Esophagus squamous epithelium (tissue), 4 donors: ENCODE data around the gene PLEKHM3.

ENCODE experiments used
- POLR2A ChIP-seq, 4 donors: fragments of 450-650 bp; IDR thresholded peaks; one replicate each; pipeline ENCODE4 v1.6.1; 2017; ENCODE audit warnings: antibody characterized with exemption in 4 of 4, mild to moderate bottlenecking in 4 of 4, moderate library complexity in 3 of 4
- TF ChIP-seq, protein P1 (sequence below), 6 experiments: fragments of 450-650 bp in 4 of 6; fragments of 200-600 bp in 2 of 6; sonication (generic) in 2 of 6; IDR thresholded peaks; one replicate each; pipeline ENCODE4 v1.5.1; 2016 to 2019; ENCODE audit warnings: antibody characterized with exemption in 6 of 6, mild to moderate bottlenecking in 4 of 6, moderate library complexity in 4 of 6

DNA sequence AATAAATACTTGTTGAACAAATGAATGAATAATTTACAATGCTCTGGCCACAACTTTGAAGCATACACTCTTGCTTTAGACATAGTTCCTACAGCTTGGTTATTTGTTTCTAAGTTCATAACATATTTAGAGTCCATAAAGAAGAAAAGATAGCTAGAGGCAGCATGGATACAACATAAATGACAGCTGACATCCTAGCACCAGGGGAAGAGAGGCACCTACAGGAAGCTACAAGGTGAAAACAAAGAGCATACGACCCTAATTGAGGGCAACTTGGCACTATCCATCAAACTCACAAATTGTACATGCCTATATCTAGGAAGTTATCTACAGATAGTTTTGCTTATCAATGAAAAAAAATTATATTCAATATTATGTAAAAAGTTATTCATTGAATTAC is 88.9 kb downstream of the PLEKHM3 start:
- TF ChIP-seq POLR2A (IDR thresholded peaks at IDR 0.05): no peak
- TF ChIP-seq, protein P1, sequence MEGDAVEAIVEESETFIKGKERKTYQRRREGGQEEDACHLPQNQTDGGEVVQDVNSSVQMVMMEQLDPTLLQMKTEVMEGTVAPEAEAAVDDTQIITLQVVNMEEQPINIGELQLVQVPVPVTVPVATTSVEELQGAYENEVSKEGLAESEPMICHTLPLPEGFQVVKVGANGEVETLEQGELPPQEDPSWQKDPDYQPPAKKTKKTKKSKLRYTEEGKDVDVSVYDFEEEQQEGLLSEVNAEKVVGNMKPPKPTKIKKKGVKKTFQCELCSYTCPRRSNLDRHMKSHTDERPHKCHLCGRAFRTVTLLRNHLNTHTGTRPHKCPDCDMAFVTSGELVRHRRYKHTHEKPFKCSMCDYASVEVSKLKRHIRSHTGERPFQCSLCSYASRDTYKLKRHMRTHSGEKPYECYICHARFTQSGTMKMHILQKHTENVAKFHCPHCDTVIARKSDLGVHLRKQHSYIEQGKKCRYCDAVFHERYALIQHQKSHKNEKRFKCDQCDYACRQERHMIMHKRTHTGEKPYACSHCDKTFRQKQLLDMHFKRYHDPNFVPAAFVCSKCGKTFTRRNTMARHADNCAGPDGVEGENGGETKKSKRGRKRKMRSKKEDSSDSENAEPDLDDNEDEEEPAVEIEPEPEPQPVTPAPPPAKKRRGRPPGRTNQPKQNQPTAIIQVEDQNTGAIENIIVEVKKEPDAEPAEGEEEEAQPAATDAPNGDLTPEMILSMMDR (IDR thresholded peaks at IDR 0.05): no peak
